Measurements from ENCODE around the gene TMCO6. TPM values are rescaled to one million over a fixed set of nuclear protein-coding genes. Genes with fewer than 3 reads are reported as not detected.
"Not testable (repeated sequence)": the region's sequence is repeated elsewhere in the genome, so short reads cannot be mapped to it uniquely, and the experiment has no call there.

The TMCO6 gene
- total RNA-seq, 1 donor from 2014 or later: 25.2 TPM

- H3K9me3 Mint-ChIP-seq: no peaks in the 10 kb centered on the region
- no peak for DNase-seq (ENCODE audit: low read depth, low spot score)
- peaks cover 19% of the 10 kb centered on the region for H3K27me3 Mint-ChIP-seq (ENCODE audit: low read depth)
- no peaks in the 10 kb centered on the region for H3K4me1 Mint-ChIP-seq
- no peak for TF ChIP-seq CTCF (conservative IDR thresholded peaks at IDR 0.05)
- H3K4me3 Mint-ChIP-seq: no peak overlapping the region
- no peaks in the 10 kb centered on the region for H3K36me3 Mint-ChIP-seq (ENCODE audit: low read depth)
- H3K27ac Mint-ChIP-seq (ENCODE audit: unreplicated experiment): no peak overlapping the region
Measured at GRCh38 chr5:140595538-140596300, 43.5 kb upstream of the TMCO6 start.

GRCh38 chr5:140596321-140596741, 42.9 kb upstream of the TMCO6 start:
- no peak overlapping the region for H3K4me3 Mint-ChIP-seq
- no peaks in the 10 kb centered on the region for H3K9me3 Mint-ChIP-seq
- H3K27me3 Mint-ChIP-seq (ENCODE audit: low read depth): peaks cover 19% of the 10 kb centered on the region
- H3K4me1 Mint-ChIP-seq: no peaks in the 10 kb centered on the region
- TF ChIP-seq CTCF (conservative IDR thresholded peaks at IDR 0.05): no peak
- no peak overlapping the region for H3K27ac Mint-ChIP-seq (ENCODE audit: unreplicated experiment)
- no peaks in the 10 kb centered on the region for H3K36me3 Mint-ChIP-seq (ENCODE audit: low read depth)
- DNase-seq (ENCODE audit: low read depth, low spot score): no peak

GRCh38 chr5:140598836-140599235, 40.4 kb upstream of the TMCO6 start:
- peaks cover 19% of the 10 kb centered on the region for H3K27me3 Mint-ChIP-seq (ENCODE audit: low read depth)
- no peaks in the 10 kb centered on the region for H3K9me3 Mint-ChIP-seq
- H3K4me1 Mint-ChIP-seq: no peaks in the 10 kb centered on the region
- TF ChIP-seq CTCF (conservative IDR thresholded peaks at IDR 0.05): no peak
- H3K27ac Mint-ChIP-seq (ENCODE audit: unreplicated experiment): no peak overlapping the region
- no peak for DNase-seq (ENCODE audit: low read depth, low spot score)
- no peaks in the 10 kb centered on the region for H3K36me3 Mint-ChIP-seq (ENCODE audit: low read depth)
- H3K4me3 Mint-ChIP-seq: no peak overlapping the region

GRCh38 chr5:140600096-140600495, 39.2 kb upstream of the TMCO6 start:
- H3K27me3 Mint-ChIP-seq (ENCODE audit: low read depth): peaks cover 18% of the 10 kb centered on the region

GRCh38 chr5:140602147-140602546, 37.1 kb upstream of the TMCO6 start:
- Mint-ChIP-seq H3K4me3 (no peak overlapping the region), H3K27me3 (ENCODE audit: low read depth) (peaks cover 7% of the 10 kb centered on the region), H3K36me3 (ENCODE audit: low read depth) (no peaks in the 10 kb centered on the region), H3K27ac (ENCODE audit: unreplicated experiment) (no peak overlapping the region), H3K4me1 (no peaks in the 10 kb centered on the region), H3K9me3 (peaks cover 1% of the 10 kb centered on the region)
- no peak for DNase-seq (ENCODE audit: low read depth, low spot score)
- no peak for TF ChIP-seq CTCF (conservative IDR thresholded peaks at IDR 0.05)

More at GRCh38 chr5:140600096-140600495, 39.2 kb upstream of the TMCO6 start:
- H3K27ac Mint-ChIP-seq (ENCODE audit: unreplicated experiment): no peak overlapping the region
- no peak for TF ChIP-seq CTCF (conservative IDR thresholded peaks at IDR 0.05)
- H3K4me1 Mint-ChIP-seq: no peaks in the 10 kb centered on the region
- H3K9me3 Mint-ChIP-seq: no peaks in the 10 kb centered on the region
- no peak overlapping the region for H3K4me3 Mint-ChIP-seq
- DNase-seq (ENCODE audit: low read depth, low spot score): no peak
- no peaks in the 10 kb centered on the region for H3K36me3 Mint-ChIP-seq (ENCODE audit: low read depth)

DNA sequence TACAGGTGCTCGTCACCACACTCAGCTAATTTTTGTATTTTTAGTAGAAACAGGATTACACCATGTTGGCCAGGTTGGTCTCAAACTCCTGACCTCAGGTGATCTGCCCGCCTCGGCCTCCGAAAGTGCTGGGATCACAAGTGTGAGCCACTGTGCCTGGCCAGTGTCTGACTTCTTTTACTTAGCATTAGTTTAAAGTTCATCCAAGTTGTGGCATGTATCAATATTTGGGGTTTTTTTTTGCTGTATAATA, 35.9 kb upstream of the TMCO6 start:
- H3K4me3 Mint-ChIP-seq; DNase-seq (ENCODE audit: low read depth, low spot score); H3K4me1 Mint-ChIP-seq; H3K36me3 Mint-ChIP-seq (ENCODE audit: low read depth); H3K27ac Mint-ChIP-seq (ENCODE audit: unreplicated experiment); H3K9me3 Mint-ChIP-seq; H3K27me3 Mint-ChIP-seq (ENCODE audit: low read depth): not testable (repeated sequence)

All from neural crest cell (in vitro differentiated cells).